Hepatocyte (in vitro differentiated cells): ENCODE results near the gene TLCD1. TPM values are rescaled to one million over a fixed set of nuclear protein-coding genes. Genes with fewer than 3 reads are reported as not detected.

Experiments
- DNase-seq: peaks from one replicate; pipeline ENCODE4 v3.0.0-alpha.2; 2016; ENCODE audit warnings: low spot score
- H2AFZ ChIP-seq: fragments of 200-600 bp; sonication (generic); 2 replicates; pipeline ENCODE4 v1.6.0; 2016; ENCODE audit warnings: antibody characterized with exemption, mild to moderate bottlenecking
- H3K27ac ChIP-seq: fragments of 200-600 bp; sonication (generic); 2 replicates; pipeline ENCODE4 v1.5.1; 2016; ENCODE audit warnings: mild to moderate bottlenecking
- H3K27me3 ChIP-seq: fragments of 200-600 bp; sonication (generic); 2 replicates; pipeline ENCODE4 v1.6.1; 2016
- H3K36me3 ChIP-seq: fragments of 200-600 bp; sonication (generic); replicated peaks from 2 replicates; pipeline ENCODE4 v1.5.1; 2016; ENCODE audit warnings: low read depth; ENCODE audit not compliant: insufficient read depth
- H3K4me1 ChIP-seq: fragments of 200-600 bp; sonication (generic); 2 replicates; pipeline ENCODE4 v1.5.1; 2016; ENCODE audit warnings: mild to moderate bottlenecking, moderate library complexity; ENCODE audit not compliant: insufficient read depth
- H3K4me2 ChIP-seq: fragments of 200-600 bp; sonication (generic); 2 replicates; pipeline ENCODE4 v1.6.0; 2016
- H3K4me3 ChIP-seq: fragments of 200-600 bp; sonication (generic); 2 replicates; pipeline ENCODE4 v1.5.1; 2016; ENCODE audit warnings: mild to moderate bottlenecking
- H3K79me2 ChIP-seq: fragments of 200-600 bp; sonication (generic); 2 replicates; pipeline ENCODE4 v1.6.0; 2017; ENCODE audit warnings: mild to moderate bottlenecking
- H3K9me2 ChIP-seq: fragments of 200-600 bp; sonication (generic); replicated peaks from 2 replicates; pipeline ENCODE4 v1.6.0; 2017; ENCODE audit warnings: mild to moderate bottlenecking; ENCODE audit not compliant: insufficient read depth
- H3K9me3 ChIP-seq: fragments of 200-600 bp; sonication (generic); 2 replicates; pipeline ENCODE4 v1.5.1; 2016; ENCODE audit warnings: low read depth, mild to moderate bottlenecking
- H4K20me1 ChIP-seq: fragments of 200-600 bp; sonication (generic); 2 replicates; pipeline ENCODE4 v1.6.0; 2016; ENCODE audit warnings: mild to moderate bottlenecking; ENCODE audit not compliant: insufficient read depth, poor library complexity, severe bottlenecking
- EZH2 ChIP-seq: fragments of 200-600 bp; sonication (generic); IDR thresholded peaks from 2 replicates; pipeline ENCODE4 v1.6.1; 2016; ENCODE audit warnings: antibody characterized with exemption, mild to moderate bottlenecking, borderline replicate concordance
- EZH2phosphoT487 ChIP-seq: fragments of 200-600 bp; sonication (generic); IDR thresholded peaks from one replicate; pipeline ENCODE4 v1.6.1; 2018; ENCODE audit warnings: antibody characterized with exemption, mild to moderate bottlenecking, low read depth, moderate library complexity; ENCODE audit not compliant: unreplicated experiment, severe bottlenecking
- WGBS: methylation state at CpG from one replicate; pipeline ENCODE4 v1.1.6; 2016; ENCODE audit warnings: low lambda C conversion rate; ENCODE audit errors: missing lambda C conversion rate; 5-methylcytosine and 5-hydroxymethylcytosine counted together
- polyA plus RNA-seq: library from polyadenylated mRNA; unstranded; fragments of >200 nt; fragmentation: Nextera tagmentation; extraction: Ambion mirVana; gene quantifications from 2 replicates; pipeline ENCODE4 v1.2.1, GENCODE V29; 2016
- total RNA-seq: library from RNA; depleted of rRNA; stranded (reverse); fragments of >200 nt; gene quantifications from 2 replicates; pipeline ENCODE4 v1.2.3, GENCODE V29; 2014
- TF ChIP-seq, protein P1 (sequence below): fragments of 200-600 bp; sonication (generic); IDR thresholded peaks from 2 replicates; pipeline ENCODE4 v1.5.1; 2016; ENCODE audit warnings: antibody characterized with exemption, mild to moderate bottlenecking; ENCODE audit not compliant: poor library complexity

TLCD1 gene
- total and polyA plus RNA-seq, 2 experiments from 2014 or later, result 12.5 to 23.4 TPM

GRCh38 chr17:28705074-28705659, 20.9 kb downstream of the TLCD1 start:
- TF ChIP-seq EZH2phosphoT487 (no peak), EZH2 (no peak)
- TF ChIP-seq, protein P1, sequence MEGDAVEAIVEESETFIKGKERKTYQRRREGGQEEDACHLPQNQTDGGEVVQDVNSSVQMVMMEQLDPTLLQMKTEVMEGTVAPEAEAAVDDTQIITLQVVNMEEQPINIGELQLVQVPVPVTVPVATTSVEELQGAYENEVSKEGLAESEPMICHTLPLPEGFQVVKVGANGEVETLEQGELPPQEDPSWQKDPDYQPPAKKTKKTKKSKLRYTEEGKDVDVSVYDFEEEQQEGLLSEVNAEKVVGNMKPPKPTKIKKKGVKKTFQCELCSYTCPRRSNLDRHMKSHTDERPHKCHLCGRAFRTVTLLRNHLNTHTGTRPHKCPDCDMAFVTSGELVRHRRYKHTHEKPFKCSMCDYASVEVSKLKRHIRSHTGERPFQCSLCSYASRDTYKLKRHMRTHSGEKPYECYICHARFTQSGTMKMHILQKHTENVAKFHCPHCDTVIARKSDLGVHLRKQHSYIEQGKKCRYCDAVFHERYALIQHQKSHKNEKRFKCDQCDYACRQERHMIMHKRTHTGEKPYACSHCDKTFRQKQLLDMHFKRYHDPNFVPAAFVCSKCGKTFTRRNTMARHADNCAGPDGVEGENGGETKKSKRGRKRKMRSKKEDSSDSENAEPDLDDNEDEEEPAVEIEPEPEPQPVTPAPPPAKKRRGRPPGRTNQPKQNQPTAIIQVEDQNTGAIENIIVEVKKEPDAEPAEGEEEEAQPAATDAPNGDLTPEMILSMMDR, result no peak
- Histone ChIP-seq H3K4me1 (peaks cover 7% of the 10 kb centered on the region), H3K79me2 (peaks cover 11% of the 10 kb centered on the region), H3K4me3 (no peak overlapping the region), H2AFZ (no peak overlapping the region), H3K9me2 (no peaks in the 10 kb centered on the region), H3K27ac (no peak overlapping the region), H4K20me1 (no peaks in the 10 kb centered on the region), H3K27me3 (no peaks in the 10 kb centered on the region), H3K36me3 (no peaks in the 10 kb centered on the region), H3K4me2 (no peak overlapping the region), H3K9me3 (no peaks in the 10 kb centered on the region)
- 84% methylated on average over 4 of the region's 5 CpGs for WGBS
- no peak for DNase-seq

- H3K36me3 ChIP-seq, result no peaks in the 10 kb centered on the region
- H3K9me3 ChIP-seq, result no peaks in the 10 kb centered on the region
- no peaks in the 10 kb centered on the region for H4K20me1 ChIP-seq
- no peak for DNase-seq
- H3K27ac ChIP-seq, result no peak overlapping the region
- no peaks in the 10 kb centered on the region for H3K9me2 ChIP-seq
- no peak overlapping the region for H2AFZ ChIP-seq
- H3K4me3 ChIP-seq, result no peak overlapping the region
- no peak overlapping the region for H3K4me2 ChIP-seq
- H3K27me3 ChIP-seq, result no peaks in the 10 kb centered on the region
- no peak for TF ChIP-seq EZH2
- no peak for TF ChIP-seq EZH2phosphoT487
- TF ChIP-seq, protein P1, result no peak
- peaks cover 7% of the 10 kb centered on the region for H3K4me1 ChIP-seq
- WGBS, result 95% methylated on average over 14 of the region's 14 CpGs
- peaks cover 3% of the 10 kb centered on the region for H3K79me2 ChIP-seq
Observed at GRCh38 chr17:28704219-28704858, 21.7 kb downstream of the TLCD1 start.

DNA sequence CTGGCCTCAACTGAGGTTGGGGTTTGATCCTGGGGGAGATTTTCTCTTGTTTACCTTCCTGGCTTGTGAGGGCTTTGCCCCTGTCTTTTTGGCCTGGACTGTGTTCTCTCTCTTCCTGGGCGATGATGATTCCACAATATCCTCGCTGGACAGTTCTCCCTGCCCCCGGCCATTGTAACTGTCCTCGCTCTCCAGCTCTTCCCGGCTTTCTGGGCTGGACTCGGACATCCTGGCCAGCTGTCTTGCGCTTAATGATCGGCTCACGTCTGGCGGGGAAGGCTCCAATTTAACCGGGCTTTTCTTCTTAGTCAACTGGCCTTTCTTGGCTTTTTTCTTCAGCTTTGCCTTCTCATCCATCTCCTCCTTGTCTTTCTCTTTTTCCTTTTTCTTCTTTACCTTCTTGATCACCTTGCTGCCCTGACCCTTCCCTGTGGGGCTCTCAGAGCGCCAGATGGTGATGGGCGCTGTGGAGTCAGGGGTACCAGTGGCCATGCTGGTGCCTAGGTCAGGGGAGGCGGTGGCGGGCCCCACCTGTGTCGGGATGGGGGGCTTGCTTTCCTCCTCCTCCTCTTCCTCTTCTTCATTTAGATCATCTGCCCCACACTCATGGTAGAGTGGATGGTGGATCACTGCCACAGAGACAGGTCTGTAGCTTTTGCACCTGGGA, 22.3 kb downstream of the TLCD1 start:
- DNase-seq, result no peak
- TF ChIP-seq, protein P1, result no peak
- TF ChIP-seq EZH2phosphoT487 (no peak), EZH2 (no peak)
- Histone ChIP-seq H4K20me1 (no peaks in the 10 kb centered on the region), H3K27me3 (no peaks in the 10 kb centered on the region), H3K9me2 (no peaks in the 10 kb centered on the region), H3K4me1 (peaks cover 13% of the 10 kb centered on the region), H2AFZ (no peak overlapping the region), H3K4me2 (no peak overlapping the region), H3K9me3 (no peaks in the 10 kb centered on the region), H3K27ac (no peak overlapping the region), H3K79me2 (no peaks in the 10 kb centered on the region), H3K36me3 (no peaks in the 10 kb centered on the region), H3K4me3 (no peak overlapping the region)
- 94% methylated on average over 16 of the region's 16 CpGs for WGBS
